AML-193 (cell line): ENCODE measurements around the gene SCGB1D2.
"Not testable (repeated sequence)": the region's sequence is repeated elsewhere in the genome, so short reads cannot be mapped to it uniquely, and the experiment has no call there.

Source experiments
- DNase-seq, 2 experiments: peaks; one replicate each; lab custom pipeline; 2025; lab: John Stamatoyannopoulos, UW

SCGB1D2 gene

GRCh38 chr11:62242021-62242420 lies at the start of gene SCGB1D2:
Gene SCGB1D2, plus strand, starts transcription at chr11:62242239. Its CDS starts 69 bp downstream, at chr11:62242308.
- no peak for DNase-seq

GRCh38 chr11:62193952-62194351 lies 48.1 kb upstream of the SCGB1D2 start:
- DNase-seq, result no peak

- not testable (repeated sequence) for DNase-seq
Observed at GRCh38 chr11:62195010-62195409, 47.0 kb upstream of the SCGB1D2 start.

GRCh38 chr11:62195945-62196344 lies 46.1 kb upstream of the SCGB1D2 start:
- no peak for DNase-seq

- not testable (repeated sequence) for DNase-seq
Observed at GRCh38 chr11:62197400-62197799, 44.6 kb upstream of the SCGB1D2 start.

- no peak for DNase-seq
Observed at GRCh38 chr11:62201376-62201775, 40.7 kb upstream of the SCGB1D2 start.

GRCh38 chr11:62202910-62203309 lies 39.1 kb upstream of the SCGB1D2 start:
- DNase-seq, result no peak

- no peak for DNase-seq
Observed at GRCh38 chr11:62204430-62204829, 37.6 kb upstream of the SCGB1D2 start.

GRCh38 chr11:62205441-62205840 lies 36.6 kb upstream of the SCGB1D2 start:
- DNase-seq, result no peak

GRCh38 chr11:62206276-62207066 lies 35.6 kb upstream of the SCGB1D2 start:
- DNase-seq, result not testable (repeated sequence)

- no peak for DNase-seq
Observed at GRCh38 chr11:62208785-62209144, 33.3 kb upstream of the SCGB1D2 start.

GRCh38 chr11:62217191-62217748 lies 24.8 kb upstream of the SCGB1D2 start:
- DNase-seq, result peak; percentile 28 to 39

- no peak for DNase-seq
Observed at GRCh38 chr11:62221498-62221897, 20.5 kb upstream of the SCGB1D2 start.

GRCh38 chr11:62223095-62223494 lies 18.9 kb upstream of the SCGB1D2 start:
- no peak for DNase-seq

- peak in 1 of 2 experiments; percentile 1 for DNase-seq
Observed at GRCh38 chr11:62233730-62234129, 8.3 kb upstream of the SCGB1D2 start.

- DNase-seq, result no peak
Observed at GRCh38 chr11:62236187-62236586, 5.9 kb upstream of the SCGB1D2 start.

GRCh38 chr11:62237499-62237898 lies 4.5 kb upstream of the SCGB1D2 start:
- no peak for DNase-seq

- DNase-seq, result no peak
Observed at GRCh38 chr11:62238151-62238550, 3.9 kb upstream of the SCGB1D2 start.

- DNase-seq, result no peak
Observed at GRCh38 chr11:62241095-62241494, 944 bp upstream of the SCGB1D2 start.

GRCh38 chr11:62245271-62245753 lies 3.3 kb downstream of the SCGB1D2 start:
- DNase-seq, result peak in 1 of 2 experiments; percentile 1

- DNase-seq, result no peak
Observed at GRCh38 chr11:62251698-62252097, 9.7 kb downstream of the SCGB1D2 start.

GRCh38 chr11:62253999-62254542 lies 12.0 kb downstream of the SCGB1D2 start:
- no peak for DNase-seq

- no peak for DNase-seq
Observed at GRCh38 chr11:62256281-62256680, 14.2 kb downstream of the SCGB1D2 start.
